Right renal cortex interstitium (tissue), 3 donors: ENCODE results near the gene GMPPA. TPM values are rescaled to one million over a fixed set of nuclear protein-coding genes. Genes with fewer than 3 reads are reported as not detected.

Source experiments
- DNase-seq, 3 donors: peaks; one replicate each; pipeline ENCODE4 v3.0.0-alpha.2; 2013; ENCODE audit warnings: low read depth in 3 of 3, low spot score in 2 of 3
- polyA plus RNA-seq, 3 donors: library from polyadenylated mRNA; unstranded; fragments of 120-200 nt; gene quantifications; one replicate each; pipeline ENCODE4 v1.2.1, GENCODE V29; 2013; ENCODE audit not compliant: insufficient read length in 3 of 3

The GMPPA gene
- polyA plus RNA-seq, 3 donors: 32.0 to 37.8 (median 32.6) TPM

DNA sequence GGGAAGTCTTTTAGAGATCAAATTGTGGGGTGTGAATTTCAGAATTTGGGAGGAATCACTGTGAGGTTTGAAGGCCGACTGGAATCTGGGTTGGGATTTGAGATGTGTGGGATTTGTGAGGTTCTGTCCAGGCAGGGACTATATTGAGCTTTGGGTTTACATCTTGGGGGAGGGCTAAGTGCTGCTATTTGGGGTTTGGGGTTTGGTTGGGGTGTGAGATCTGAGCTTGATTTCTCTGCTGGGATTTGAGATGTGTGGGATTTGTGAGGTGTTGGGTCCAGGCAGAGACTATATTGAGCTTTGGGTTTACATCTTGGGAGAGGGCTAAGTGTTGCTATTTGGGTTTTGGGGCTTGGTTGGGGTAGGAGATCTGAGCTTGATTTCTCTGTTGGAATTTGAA, 864 bp downstream of the GMPPA start:
- no peak for DNase-seq

DNA sequence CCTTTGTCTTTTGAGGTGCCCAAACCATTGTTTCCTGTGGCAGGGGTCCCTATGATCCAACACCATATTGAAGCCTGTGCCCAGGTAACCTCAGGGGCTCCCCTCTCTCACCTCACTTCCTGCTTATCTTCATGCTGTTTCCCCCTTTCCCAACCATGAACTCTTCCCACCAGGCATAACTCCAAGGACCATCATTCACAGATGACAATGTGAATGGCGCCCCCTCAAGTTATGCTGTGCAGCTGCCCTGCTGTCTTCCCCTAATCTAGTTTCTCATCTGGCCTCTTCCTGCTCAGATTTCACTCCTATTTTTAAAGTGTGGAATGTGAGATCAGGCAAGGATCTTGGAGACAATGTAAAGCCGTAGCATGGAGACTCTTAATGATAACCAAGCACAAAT, 1.4 kb downstream of the GMPPA start:
- DNase-seq: no peak

DNA sequence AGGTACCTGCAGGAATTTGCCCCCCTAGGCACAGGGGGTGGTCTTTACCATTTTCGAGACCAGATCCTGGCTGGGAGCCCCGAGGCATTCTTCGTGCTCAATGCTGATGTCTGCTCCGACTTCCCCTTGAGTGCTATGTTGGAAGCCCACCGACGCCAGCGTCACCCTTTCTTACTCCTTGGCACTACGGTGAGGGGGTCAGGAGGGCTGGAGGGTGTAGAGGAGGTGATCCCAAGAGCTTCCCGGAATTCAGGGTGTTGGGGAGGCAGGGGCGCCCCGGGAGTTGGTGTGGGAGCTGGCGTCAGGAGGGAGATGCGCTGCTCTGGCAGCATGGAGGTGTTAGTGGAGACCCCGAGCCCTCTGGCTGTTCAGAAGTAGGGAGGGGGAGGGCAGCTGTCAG, 3.2 kb downstream of the GMPPA start:
- no peak for DNase-seq

DNA sequence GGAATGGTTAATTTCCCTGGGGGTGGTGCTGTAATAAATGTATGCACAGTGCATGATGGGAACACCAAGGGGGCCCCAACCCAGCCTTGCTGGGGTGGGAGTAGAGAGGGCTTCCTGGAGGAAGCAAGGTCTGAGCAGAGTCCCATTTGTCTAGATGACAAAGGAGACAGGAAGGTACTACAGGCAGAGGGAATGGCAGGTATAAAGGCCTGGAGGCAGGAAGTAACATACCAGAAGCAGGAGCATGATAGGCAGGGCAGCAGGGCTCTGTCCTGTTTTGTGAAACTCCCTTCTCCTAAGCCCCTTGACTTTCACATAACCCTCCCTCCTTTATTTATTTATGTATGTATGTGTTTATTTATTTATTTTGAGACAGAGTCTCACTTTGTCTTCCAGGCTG, 3.9 kb downstream of the GMPPA start:
- DNase-seq: no peak

DNA sequence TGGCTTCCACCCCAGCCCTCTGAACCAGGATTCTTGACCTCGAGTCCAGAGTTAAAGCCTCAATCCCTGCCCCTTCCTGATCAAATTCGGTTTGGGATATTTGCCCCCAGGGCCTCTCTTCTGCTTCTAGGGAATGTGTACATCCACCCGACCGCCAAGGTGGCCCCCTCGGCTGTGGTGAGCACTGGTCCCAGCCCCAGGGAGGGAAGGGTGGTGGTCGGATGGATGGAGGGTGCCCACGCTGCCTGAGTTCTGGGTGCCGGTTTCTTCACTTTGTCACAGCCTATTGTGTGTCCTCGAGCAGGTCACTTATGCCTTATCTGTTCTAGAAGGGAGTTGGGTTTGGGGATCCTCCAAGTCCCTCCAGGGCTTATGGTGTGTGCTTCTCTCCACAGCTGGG, 6.9 kb downstream of the GMPPA start:
- no peak for DNase-seq

DNA sequence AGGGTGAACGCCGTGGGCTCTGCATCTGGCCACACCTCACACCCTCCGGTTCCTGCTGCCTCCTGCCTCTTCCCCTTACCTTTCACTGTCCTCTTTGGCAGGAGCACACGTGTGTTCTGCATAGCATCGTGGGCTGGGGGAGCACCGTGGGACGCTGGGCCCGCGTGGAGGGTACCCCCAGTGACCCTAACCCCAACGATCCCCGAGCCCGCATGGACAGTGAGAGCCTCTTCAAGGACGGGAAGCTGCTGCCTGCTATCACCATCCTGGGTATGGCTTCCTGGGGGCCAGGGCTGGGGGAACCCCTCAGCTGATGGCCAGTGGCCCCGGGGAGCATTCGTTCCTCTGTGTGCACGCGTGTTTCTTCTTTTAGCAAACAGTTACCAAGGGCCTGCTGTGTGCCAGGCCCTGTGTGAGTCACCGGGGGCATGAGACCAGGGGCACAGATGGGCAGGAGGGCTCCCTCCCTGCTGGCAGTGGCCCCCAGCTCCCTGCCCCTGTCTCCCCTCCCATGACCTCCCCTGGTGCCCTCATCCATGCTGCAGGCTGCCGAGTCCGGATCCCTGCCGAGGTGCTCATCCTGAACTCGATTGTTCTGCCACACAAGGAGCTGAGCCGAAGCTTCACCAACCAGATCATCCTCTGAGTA, 7.6 kb downstream of the GMPPA start:
- no peak for DNase-seq

DNA sequence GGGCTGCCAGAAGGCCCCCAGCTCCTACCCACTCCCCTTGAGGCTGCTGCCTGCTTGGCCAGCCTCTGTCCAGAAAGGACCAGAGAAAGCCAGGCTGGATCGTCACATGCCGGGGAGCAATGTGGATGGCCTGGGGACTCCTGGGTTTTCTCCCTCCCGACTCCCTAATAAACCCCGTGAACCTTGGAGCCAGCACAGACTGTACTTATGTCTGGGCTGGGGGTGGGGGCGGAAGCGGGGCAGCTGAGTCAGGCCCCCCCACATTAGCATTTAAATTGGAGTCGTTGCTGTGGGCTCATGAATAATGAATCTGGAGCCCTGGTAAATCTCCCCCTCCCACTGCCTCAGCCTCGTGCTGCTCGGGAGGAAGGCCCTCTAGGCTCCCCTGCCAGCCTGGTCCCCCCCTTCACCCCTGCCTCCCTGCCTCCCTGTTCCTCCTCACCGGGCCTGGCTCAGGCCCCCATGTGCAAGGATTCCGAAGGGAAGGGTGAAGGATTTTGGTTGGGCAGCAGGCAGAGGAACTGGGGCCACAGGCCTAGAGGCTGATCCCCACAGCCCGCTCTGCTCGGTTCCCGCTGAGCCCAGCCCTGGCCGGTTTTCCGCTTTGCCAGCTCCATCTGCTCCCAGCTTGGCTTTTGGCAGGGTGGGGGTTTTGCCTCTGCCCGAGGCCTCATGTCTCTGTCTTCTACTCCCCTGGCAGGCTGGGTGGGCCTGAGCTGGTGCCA, 8.3 kb downstream of the GMPPA start:
- no peak for DNase-seq

DNA sequence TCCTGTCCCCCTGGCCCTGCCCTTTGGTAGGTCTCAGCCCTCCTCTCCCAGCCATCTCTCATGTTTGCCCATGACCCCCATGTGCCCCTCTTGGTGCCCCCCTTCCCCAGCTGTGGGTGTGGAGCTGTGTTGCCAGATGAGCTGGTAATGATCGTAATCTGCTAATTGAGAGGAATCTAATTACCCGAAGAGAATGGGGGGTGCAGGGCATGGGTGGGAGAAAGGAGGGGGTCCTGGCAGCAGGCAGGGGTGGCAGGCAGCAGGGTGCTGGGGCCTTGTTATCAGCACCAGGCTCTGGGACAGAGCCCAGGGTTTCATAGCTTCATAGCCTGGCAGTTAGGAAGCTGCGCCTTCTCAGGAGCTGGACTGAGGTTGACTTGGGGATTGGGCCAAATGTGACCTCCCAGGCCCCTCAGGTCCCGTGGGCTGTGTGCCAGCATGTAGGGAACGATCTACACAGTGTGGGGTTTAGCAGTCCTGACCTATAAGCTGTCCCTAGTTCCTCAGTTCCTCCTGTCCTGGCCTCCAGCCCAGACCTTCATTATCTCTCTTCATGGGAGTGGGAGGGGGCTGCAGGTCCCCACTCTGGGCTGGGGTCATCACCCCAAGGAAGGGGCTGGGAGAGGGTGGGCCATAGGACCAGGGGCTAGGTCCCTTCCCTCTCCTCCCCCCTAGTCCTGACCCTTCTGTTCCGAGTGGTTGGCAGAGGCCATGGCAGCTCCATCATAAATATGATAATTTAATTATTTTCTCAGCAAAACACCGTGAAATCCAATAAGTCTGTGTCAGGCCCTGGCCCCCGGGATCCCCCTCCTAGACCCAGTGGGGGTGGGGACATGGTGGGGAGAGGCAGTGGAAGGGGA, 9.1 kb downstream of the GMPPA start:
- DNase-seq: no peak

DNA sequence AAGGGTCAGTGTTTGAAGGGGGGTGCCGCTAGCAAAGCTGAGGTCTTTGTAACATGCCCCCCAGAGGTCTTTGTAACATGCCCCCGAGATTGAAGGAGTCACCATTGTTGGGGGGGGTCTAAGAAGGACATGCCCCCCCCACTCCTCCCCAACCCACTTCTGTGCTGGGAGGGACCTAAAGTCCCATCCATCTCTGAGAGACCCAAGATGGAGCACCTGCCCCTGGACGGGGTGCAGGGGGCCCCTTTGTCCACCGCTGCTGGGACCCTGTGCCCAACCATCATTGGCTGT, 9.7 kb downstream of the GMPPA start:
- no peak for DNase-seq

DNA sequence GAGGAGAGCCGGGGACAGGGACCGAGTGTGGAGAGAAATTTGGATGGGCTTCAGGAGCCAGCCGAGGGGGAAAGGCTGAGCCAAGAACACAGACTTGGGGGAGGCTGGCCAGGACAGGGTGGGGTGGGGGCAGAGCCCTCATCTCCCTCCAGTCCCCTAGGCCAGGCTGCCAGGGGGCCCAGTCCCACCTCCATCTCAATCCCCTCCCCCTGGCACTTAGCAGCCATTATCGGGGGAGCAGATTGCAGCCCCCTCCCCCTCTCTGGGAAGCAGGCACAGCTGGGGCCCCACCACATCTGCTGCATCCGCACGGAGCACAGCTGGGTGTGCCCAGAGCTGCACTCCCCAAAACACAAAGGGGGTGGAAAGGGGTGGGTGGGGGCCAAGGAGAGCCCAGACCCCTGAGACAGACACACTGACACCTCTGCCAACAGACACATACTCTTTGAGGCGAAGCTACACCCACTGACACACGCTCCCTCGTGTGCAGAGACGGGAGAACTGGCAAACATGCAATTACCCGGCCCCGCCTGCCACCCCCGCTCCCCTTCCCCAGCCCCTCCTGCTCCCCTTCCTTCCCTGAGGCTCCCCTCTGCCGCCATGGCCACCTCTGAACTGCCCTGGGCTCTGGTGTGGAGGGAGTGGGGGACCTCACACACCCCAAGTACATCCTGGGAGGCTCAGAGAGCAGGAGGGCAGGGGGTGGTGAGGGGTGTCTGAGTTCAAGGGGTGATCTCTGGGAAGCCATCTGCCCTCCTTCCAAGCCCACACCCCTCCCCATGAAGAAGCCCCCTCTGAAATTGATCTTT, 10.5 kb downstream of the GMPPA start:
- DNase-seq: no peak

DNA sequence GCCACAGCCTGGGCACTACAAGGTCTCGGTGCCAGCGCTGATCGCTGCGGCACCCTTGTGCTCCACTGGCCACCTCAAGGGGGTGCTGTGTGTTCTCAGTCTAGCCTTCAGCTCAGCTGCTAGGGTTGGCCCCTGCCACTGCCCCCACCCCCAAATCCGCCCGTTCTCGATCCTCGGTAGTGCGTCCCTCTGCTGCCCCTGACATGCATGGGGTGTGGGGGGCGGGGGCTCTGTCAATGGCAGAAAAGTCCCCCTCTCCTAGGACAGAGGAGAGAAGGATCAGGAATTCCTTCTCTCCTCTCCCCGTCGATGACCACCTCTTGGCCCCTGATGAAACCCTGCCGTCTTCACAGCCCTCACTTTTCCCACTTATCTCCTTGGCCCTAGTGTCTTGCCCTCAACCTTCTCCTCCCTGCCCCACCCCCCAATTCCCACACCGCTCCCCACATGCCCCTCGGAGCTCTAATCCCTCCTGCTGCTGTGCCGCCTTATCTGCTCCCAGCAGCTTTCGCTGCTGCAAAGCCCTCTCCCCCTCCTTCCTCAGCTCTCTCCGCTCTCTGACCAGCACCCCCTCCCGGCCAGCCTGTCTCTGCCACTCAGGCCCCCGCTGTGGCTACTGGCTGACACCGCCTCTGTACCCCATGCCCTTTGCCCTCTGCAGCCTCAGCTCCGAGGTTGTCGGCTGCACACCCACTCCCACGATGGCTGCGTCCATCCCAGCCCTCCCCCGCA, 11.3 kb downstream of the GMPPA start:
- no peak for DNase-seq

DNA sequence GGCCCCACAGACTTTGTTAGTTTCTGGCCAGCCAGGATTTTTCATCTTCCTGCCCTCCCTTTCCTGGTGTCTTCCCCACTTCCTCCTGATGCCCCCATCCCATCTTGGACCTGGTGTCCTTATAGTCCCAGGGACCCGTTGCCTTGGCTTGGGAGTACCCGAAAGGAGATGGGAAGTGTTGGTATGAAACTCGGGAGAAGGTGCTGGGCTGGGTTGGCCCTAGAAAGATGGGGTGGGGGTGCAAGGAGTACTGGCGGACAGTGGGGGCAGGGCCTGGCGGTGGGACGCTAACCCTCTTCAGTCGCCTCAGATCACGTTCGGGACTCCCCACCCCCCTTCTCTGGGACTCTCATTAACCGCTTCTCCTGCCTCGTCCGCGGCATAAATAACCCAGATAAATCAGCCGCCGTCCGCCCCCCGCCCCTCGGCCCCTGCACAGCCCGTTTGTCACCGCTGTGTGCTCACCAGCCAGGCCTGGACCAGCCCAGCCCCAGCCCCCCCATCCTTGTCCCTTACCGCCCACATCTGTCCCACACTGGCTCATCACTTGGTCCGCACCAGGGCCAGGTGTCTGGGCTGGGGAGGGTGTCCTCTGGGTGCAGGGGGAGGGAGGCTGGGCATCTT, 11.9 kb downstream of the GMPPA start:
- DNase-seq: no peak

DNA sequence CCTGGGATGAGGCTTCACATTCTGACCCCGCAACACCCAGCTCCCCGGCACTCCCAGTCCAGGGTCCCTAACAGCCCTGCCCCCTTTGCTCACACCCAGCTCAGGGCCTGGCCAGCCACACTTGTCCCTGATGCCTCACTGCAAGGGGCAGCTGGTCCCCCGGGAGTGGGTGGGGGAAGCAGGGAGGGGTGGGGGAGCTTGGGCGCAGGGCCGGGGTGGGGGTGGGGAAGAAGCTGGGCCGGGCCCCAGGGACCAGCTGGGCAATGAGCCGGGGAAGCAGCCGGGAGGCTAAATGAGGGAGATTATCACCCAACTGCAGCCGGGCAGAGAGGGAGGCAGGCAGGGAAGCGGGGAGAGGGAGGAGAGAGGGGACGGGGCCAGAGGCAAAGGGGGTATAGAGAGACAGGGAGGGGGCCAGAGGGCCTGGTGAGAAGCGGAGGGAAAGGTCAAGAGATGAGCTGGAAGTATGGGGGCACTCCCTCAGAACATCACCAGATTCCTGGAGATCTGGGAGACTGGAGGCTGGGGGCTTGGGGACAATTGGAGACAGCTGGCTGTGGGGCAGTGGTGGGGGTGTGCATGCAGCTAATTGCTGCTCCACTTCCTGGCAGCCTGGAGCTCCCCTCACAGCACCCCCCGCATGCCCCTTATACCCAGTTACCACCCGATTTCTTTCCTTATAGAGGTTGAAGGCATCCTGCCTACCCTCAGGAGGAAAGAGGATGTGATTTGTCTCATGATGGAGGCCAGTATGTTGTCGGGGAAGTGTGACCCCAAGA, 13.0 kb downstream of the GMPPA start:
- DNase-seq: no peak

DNA sequence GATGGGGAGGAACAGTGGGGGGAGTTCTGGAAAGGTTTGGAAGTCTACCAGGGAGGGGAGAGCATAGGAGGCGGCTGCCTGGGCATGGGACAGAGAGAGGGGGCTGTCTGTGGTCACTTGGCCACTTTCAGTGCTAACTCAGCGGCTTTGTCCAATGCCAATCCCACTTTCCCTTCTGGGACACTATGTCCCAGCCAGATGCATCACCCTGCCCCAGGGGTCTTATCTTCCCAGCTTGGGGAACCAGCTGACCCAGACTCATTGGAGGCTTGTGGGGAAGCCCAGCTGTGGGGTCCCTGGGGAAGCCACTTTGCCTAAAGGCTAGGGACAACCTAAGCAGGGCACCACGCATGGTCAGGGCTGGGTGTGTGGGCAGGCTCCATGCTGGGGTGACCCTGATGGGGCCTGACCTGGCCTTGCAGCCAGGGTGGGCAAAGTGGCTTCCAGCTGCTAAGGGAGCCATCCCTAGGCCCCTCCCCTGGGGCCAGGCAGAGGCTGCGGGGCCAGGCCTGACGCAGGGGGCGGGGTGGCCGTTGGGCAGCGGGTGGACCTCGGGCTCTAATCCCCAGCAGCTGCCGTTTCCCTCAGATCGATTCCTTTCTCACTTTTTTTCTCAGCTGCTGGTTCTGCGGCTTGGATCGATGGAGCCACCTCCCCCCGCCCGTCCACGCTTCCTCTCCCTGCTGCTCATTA, 14.0 kb downstream of the GMPPA start:
- no peak for DNase-seq

DNA sequence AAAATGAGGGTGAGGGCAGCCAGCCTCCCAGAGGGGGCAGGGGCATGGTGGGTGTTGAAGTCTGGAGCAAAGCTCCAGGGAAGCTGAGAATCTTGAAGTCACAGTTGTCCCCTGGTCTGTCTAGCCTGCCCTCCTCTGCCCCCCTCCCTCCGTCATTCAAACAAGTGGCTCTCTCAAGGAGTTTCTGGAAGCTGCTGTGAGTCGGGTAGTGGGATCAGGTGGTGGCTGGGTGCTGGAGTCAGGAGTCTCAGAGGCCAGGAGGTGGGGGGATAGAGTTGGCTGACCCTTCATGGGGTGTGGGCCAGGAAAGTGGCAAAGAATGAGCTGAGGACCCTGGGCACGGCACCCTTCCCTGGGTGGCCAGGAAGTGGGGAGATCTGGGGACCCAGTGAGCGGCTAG, 15.1 kb downstream of the GMPPA start:
- DNase-seq: no peak

DNA sequence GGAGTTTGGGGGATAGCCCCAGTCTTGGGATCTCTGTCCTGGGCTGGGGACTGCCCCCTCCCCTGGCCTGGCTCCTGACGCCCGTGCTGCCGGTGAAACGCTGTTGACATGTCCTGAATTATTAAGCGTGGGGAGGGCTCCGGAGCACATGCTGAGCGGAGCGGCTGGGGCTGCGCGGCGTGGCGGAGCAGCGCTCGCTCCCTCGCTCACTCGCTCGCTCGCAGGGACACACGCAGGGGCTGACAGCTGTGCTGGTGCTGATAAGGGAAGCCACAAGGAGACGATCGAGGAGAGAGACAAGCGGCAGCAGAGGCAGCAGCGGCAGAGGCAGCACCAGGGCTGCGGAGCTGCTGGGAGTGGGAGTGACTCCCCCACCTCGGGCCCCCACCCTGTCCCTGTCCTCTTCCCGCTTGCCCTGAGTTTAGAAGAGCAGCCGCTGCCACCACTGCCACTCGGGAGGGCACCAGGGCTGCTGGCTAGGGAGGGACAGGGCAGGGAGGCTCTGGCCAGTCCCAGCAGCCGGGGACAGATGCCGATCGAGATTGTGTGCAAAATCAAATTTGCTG, 15.6 kb downstream of the GMPPA start, which contains the start of gene ASIC4:
TSS of gene ASIC4 (plus strand) at position 287 of the 566 bp plus-strand sequence. CDS start at position 530, 243 bp downstream.
- DNase-seq: no peak

DNA sequence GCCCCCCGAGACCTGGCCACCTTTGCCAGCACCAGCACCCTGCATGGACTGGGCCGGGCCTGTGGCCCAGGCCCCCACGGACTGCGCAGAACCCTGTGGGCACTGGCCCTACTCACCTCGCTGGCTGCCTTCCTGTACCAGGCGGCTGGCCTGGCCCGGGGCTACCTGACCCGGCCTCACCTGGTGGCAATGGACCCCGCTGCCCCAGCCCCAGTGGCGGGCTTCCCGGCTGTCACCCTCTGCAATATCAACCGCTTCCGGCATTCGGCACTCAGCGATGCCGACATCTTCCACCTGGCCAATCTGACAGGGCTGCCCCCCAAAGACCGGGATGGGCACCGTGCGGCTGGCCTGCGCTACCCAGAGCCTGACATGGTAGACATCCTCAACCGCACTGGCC, 16.1 kb downstream of the GMPPA start:
- no peak for DNase-seq
